AG04450 (cell line): ENCODE measurements around the gene RNF186. TPM values are rescaled to one million over a fixed set of nuclear protein-coding genes. Genes with fewer than 3 reads are reported as not detected.

Experiments
- CTCF ChIA-PET: fragments of 300-600, 350-600 bp; formaldehyde crosslinking; extraction: SDS; loops from one replicate; lab custom pipeline; 2022; ENCODE audit warnings: antibody characterized with exemption, inconsistent platforms; lab: Charles Lee
- POLR2A ChIA-PET: fragments of 350-600 bp; formaldehyde crosslinking; extraction: SDS; loops from one replicate; lab custom pipeline; 2021; ENCODE audit warnings: antibody characterized with exemption, inconsistent platforms; lab: Yijun Ruan, JAX
- DNase-seq: peaks from one replicate; pipeline ENCODE4 v3.0.0-alpha.2; 2011; ENCODE audit warnings: low read depth, low spot score
- H3K27ac ChIP-seq: one replicate; pipeline ENCODE4 v1.5.1; 2012; ENCODE audit warnings: low read depth, low read length, control low read depth
- H3K27me3 ChIP-seq: one replicate; pipeline ENCODE4 v1.6.0; 2012; ENCODE audit warnings: low read length; ENCODE audit not compliant: control insufficient read depth, insufficient read depth
- H3K4me3 ChIP-seq: 2 replicates; pipeline ENCODE4 v1.5.1; 2011; ENCODE audit warnings: mild to moderate bottlenecking, low read depth, low read length, control low read depth
- H3K9me3 ChIP-seq: 2 replicates; pipeline ENCODE4 v1.5.1; 2012; ENCODE audit warnings: low read length; ENCODE audit not compliant: control insufficient read depth, insufficient read depth
- polyA plus RNA-seq: library from polyadenylated mRNA; depleted of rRNA; stranded (reverse); fragments of >200 nt; gene quantifications from 2 replicates; pipeline ENCODE4 v1.2.3, GENCODE V29; 2011
- TF ChIP-seq, protein P1 (sequence below): IDR thresholded peaks from 2 replicates; pipeline ENCODE4 v1.5.1; 2011; ENCODE audit warnings: low read depth, low read length, control low read depth, inconsistent platforms

The RNF186 gene
- polyA plus RNA-seq, 1 experiment = not detected

DNA sequence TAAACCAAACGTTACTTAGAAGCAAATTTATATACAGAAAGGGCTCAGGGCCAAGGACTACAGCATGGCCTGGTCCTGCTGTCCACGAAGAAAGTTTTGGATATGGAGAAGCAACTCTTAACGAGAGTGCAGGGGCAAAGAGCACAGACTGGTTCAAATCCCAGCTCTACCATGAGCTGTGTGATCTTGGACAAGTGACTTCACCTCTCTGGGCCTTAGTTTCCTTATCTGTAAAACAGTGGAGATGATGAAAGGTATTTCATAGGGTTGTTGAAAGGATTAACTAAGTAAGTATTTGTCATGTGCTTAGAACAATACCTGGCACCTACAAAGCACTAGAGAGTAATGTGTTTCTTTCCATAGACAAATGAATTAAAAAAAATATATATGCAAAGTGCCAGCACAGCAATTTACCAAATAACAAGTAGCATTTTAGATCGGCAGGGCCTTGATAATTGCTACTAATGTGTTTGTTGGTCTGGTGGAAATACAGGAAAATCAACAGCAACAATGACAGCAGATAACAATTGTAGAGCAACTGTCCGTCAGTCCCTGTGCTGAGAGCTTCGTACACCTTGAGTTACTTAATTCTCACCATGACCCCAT, 40.8 kb downstream of the RNF186 start:
- TF ChIP-seq, protein P1, sequence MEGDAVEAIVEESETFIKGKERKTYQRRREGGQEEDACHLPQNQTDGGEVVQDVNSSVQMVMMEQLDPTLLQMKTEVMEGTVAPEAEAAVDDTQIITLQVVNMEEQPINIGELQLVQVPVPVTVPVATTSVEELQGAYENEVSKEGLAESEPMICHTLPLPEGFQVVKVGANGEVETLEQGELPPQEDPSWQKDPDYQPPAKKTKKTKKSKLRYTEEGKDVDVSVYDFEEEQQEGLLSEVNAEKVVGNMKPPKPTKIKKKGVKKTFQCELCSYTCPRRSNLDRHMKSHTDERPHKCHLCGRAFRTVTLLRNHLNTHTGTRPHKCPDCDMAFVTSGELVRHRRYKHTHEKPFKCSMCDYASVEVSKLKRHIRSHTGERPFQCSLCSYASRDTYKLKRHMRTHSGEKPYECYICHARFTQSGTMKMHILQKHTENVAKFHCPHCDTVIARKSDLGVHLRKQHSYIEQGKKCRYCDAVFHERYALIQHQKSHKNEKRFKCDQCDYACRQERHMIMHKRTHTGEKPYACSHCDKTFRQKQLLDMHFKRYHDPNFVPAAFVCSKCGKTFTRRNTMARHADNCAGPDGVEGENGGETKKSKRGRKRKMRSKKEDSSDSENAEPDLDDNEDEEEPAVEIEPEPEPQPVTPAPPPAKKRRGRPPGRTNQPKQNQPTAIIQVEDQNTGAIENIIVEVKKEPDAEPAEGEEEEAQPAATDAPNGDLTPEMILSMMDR = no peak
- H3K27ac ChIP-seq = no peak overlapping the region
- no peaks in the 10 kb centered on the region for H3K27me3 ChIP-seq
- ChIA-PET POLR2A (no interaction called here), CTCF (no interaction called here)
- no peak overlapping the region for H3K4me3 ChIP-seq
- no peak for DNase-seq
- no peaks in the 10 kb centered on the region for H3K9me3 ChIP-seq

DNA sequence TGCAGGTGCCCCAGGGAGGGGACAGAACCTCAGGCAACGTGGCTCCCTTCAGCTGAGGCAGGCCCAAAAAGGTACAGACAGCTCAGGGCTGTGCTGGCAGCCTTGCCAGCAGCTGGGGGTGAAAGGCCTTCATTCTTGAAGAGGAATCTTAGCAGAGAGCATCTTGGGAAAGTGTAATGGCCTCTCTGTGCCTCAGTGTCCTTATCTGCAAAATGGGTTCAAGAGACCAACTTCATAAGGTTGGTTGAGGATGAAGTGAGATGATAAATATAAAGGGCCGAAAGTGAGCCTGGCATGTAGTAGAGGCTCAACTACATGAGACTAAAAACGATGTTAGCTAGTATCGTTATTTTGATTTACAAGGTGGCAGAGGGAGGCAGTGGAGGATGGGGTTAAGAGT, 41.6 kb downstream of the RNF186 start:
- Histone ChIP-seq H3K27ac (no peak overlapping the region), H3K9me3 (no peaks in the 10 kb centered on the region), H3K4me3 (no peak overlapping the region), H3K27me3 (no peaks in the 10 kb centered on the region)
- TF ChIP-seq, protein P1 = no peak
- ChIA-PET CTCF (no interaction called here), POLR2A (no interaction called here)
- DNase-seq = no peak

DNA sequence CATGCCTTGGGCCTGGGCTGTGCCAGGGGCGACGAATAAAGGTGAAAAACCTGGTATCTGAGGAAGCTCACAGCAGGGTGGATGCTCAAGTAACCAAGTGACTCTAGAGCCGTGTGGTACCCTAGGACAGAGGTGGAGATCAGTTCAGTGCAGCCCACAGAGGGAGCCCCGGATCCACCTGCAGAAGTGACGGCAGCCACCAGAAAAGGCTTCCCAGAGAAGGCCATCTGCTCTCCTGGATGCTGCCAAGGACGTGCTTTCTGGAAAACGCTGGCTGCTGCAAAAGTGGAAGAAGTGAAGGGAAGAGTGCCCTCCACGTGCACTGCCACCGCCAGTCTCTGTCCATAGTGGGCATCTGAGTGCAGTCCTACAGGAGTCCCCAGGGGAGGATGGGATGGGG, 43.0 kb downstream of the RNF186 start:
- no peak overlapping the region for H3K27ac ChIP-seq
- H3K4me3 ChIP-seq = no peak overlapping the region
- no peaks in the 10 kb centered on the region for H3K9me3 ChIP-seq
- no peak for DNase-seq
- ChIA-PET CTCF (no interaction called here), POLR2A (no interaction called here)
- TF ChIP-seq, protein P1 = no peak
- no peaks in the 10 kb centered on the region for H3K27me3 ChIP-seq

DNA sequence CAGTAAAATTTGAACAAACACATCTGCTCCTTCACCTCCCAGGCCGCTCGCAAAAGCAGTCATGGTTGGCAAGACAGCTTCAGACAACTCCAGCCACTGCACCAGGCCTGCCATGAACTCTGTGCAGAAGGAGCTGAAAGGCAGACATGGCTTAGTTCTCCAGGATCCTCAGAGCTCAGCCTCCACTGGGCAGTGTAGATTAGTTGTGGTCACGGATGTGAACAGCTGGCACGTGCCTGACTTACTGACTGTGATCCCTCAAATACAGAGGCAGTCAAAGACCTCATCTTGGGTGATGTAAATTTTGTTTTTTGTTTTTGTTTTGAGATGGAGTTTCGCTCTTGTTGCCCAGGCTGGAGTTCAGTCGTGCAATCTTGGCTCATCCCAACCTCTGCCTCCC, 43.7 kb downstream of the RNF186 start:
- no peak overlapping the region for H3K27ac ChIP-seq
- no peak for DNase-seq
- no peaks in the 10 kb centered on the region for H3K9me3 ChIP-seq
- TF ChIP-seq, protein P1 = no peak
- POLR2A ChIA-PET = no interaction called here
- H3K27me3 ChIP-seq = no peaks in the 10 kb centered on the region
- no peak overlapping the region for H3K4me3 ChIP-seq
- CTCF ChIA-PET = no interaction called here

DNA sequence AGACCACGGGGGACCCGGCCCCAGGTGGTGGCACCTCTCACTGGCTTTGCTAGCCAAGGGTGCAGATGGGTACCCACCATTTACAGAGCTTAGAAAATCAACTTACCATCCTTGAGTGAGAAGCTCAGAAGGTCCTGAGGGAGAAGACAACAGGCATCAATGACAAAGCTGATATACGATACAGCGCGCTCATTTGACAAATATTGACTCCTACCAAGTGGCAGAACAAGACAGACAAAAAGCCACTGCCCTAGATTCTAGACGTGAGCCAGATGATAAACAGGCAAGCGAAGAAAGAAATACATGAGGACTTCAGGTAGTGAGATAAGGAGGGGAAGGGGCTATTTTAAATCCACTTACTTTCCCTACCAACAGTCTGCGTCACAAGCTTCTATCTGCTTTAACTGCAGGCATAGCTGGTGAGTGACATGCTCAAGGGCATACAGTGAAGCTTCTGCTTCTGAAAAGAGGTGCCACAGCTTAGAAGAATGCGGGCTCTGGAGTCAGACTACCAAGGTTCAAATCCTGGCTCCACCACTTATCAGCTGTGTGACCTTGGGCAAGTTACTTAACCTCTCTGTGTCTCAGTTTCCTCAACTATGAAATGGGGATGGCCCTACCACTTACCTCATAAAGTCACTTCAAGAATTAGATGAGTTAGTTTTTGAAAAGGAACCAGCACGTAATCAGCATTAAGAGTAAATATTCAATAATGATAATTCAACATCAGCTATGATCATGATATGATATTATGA, 44.5 kb downstream of the RNF186 start:
- CTCF ChIA-PET = no interaction called here
- DNase-seq = no peak
- POLR2A ChIA-PET = no interaction called here
- Histone ChIP-seq H3K27me3 (no peaks in the 10 kb centered on the region), H3K27ac (no peak overlapping the region), H3K4me3 (no peak overlapping the region), H3K9me3 (no peaks in the 10 kb centered on the region)
- TF ChIP-seq, protein P1 = no peak
